Endodermal cell (in vitro differentiated cells): Measurements from ENCODE around the gene WDFY1. TPM values are rescaled to one million over a fixed set of nuclear protein-coding genes. Genes with fewer than 3 reads are reported as not detected.

Source experiments
- DNase-seq: peaks from one replicate; pipeline ENCODE4 v3.0.0-alpha.2; 2017
- H3K27ac ChIP-seq: 2 replicates; pipeline ENCODE4 v1.5.1; 2013; ENCODE audit warnings: mild to moderate bottlenecking, low read depth, low read length, moderate library complexity
- H3K27me3 ChIP-seq: 2 replicates; pipeline ENCODE4 v1.6.1; 2013; ENCODE audit warnings: mild to moderate bottlenecking, low read length, moderate library complexity; ENCODE audit not compliant: insufficient read depth, control insufficient read depth, poor library complexity, severe bottlenecking
- H3K36me3 ChIP-seq: 2 replicates; pipeline ENCODE4 v1.7.0; 2013; ENCODE audit warnings: mild to moderate bottlenecking, low read length, moderate library complexity; ENCODE audit not compliant: control insufficient read depth, insufficient read depth
- H3K4me1 ChIP-seq: one replicate; pipeline ENCODE4 v1.7.0; 2013; ENCODE audit warnings: low read length; ENCODE audit not compliant: control insufficient read depth, insufficient read depth
- H3K4me3 ChIP-seq: 2 replicates; pipeline ENCODE4 v1.5.1; 2013; ENCODE audit warnings: mild to moderate bottlenecking, low read length, moderate library complexity
- H3K9ac ChIP-seq: 2 replicates; pipeline ENCODE4 v1.6.1; 2013; ENCODE audit warnings: mild to moderate bottlenecking, low read length, moderate library complexity; ENCODE audit not compliant: poor library complexity, severe bottlenecking; ENCODE audit errors: extremely low read depth
- H3K9me3 ChIP-seq: 2 replicates; pipeline ENCODE4 v1.6.1; 2013; ENCODE audit warnings: mild to moderate bottlenecking, low read length, moderate library complexity; ENCODE audit not compliant: control insufficient read depth
- H3K27ac Mint-ChIP-seq: 2 replicates; pipeline ENCODE4 v1.8.0; 2020; ENCODE audit warnings: mixed read lengths
- H3K27me3 Mint-ChIP-seq: 2 replicates; pipeline ENCODE4 v1.8.0; 2021; ENCODE audit warnings: mild to moderate bottlenecking, mixed read lengths; ENCODE audit not compliant: insufficient read depth
- H3K36me3 Mint-ChIP-seq: 2 replicates; pipeline ENCODE4 v1.8.0; 2020; ENCODE audit warnings: low read depth, mixed read lengths
- H3K4me1 Mint-ChIP-seq: 2 replicates; pipeline ENCODE4 v1.8.0; 2020; ENCODE audit warnings: mixed read lengths
- H3K4me3 Mint-ChIP-seq: 2 replicates; pipeline ENCODE4 v1.8.0; 2020; ENCODE audit warnings: mild to moderate bottlenecking, moderate library complexity, mixed read lengths
- H3K9me3 Mint-ChIP-seq: 2 replicates; pipeline ENCODE4 v1.8.0; 2020; ENCODE audit warnings: mild to moderate bottlenecking, mixed read lengths
- WGBS, 2 experiments: methylation state at CpG; one replicate each; pipeline versions ENCODE4 v1.1.5 to v1.1.7; 2013; ENCODE audit warnings: missing lambda C conversion rate in 2 of 2, mixed read lengths in 1 of 2; ENCODE audit not compliant: insufficient coverage in 1 of 2, insufficient read length in 1 of 2; 5-methylcytosine and 5-hydroxymethylcytosine counted together
- total RNA-seq, 2 donors: library from RNA; stranded (reverse); fragmentation: NEBNext Ultra II Directional in 1 of 2; extraction: Animal tissue kit (Norgen Biotek cat#: 25700) in 1 of 2; gene quantifications; 2 replicates in 1 of 2; 3 replicates in 1 of 2; pipeline ENCODE4 v1.2.1, GENCODE V29; 2021
- TF ChIP-seq, protein P1 (sequence below): fragments of 200-600 bp; sonication (generic); conservative IDR thresholded peaks from 2 replicates; pipeline ENCODE4 v1.5.0; 2021; ENCODE audit warnings: antibody characterized with exemption, mild to moderate bottlenecking

The WDFY1 gene
- total RNA-seq, 2 donors from 2014 or later = 61.9 to 69.7 TPM

- no peak for DNase-seq
- Histone ChIP-seq H3K4me3 (no peak overlapping the region), H3K9ac (no peak overlapping the region), H3K4me1 (no peaks in the 10 kb centered on the region), H3K9me3 (peaks cover 6% of the 10 kb centered on the region), H3K36me3 (peaks cover 28% of the 10 kb centered on the region), H3K27ac (no peak overlapping the region), H3K27me3 (no peaks in the 10 kb centered on the region)
- no peaks in the 10 kb centered on the region for H3K27me3 Mint-ChIP-seq
- peak overlapping the region; percentile 48 for H3K27ac Mint-ChIP-seq
- WGBS, 2 experiments = 92 to 100% methylated on average over 2 to 4 of the region's 4 CpGs
- peaks cover 12% of the 10 kb centered on the region for H3K4me1 Mint-ChIP-seq
- H3K9me3 Mint-ChIP-seq = no peaks in the 10 kb centered on the region
- H3K36me3 Mint-ChIP-seq = peaks cover 46% of the 10 kb centered on the region
- TF ChIP-seq, protein P1, sequence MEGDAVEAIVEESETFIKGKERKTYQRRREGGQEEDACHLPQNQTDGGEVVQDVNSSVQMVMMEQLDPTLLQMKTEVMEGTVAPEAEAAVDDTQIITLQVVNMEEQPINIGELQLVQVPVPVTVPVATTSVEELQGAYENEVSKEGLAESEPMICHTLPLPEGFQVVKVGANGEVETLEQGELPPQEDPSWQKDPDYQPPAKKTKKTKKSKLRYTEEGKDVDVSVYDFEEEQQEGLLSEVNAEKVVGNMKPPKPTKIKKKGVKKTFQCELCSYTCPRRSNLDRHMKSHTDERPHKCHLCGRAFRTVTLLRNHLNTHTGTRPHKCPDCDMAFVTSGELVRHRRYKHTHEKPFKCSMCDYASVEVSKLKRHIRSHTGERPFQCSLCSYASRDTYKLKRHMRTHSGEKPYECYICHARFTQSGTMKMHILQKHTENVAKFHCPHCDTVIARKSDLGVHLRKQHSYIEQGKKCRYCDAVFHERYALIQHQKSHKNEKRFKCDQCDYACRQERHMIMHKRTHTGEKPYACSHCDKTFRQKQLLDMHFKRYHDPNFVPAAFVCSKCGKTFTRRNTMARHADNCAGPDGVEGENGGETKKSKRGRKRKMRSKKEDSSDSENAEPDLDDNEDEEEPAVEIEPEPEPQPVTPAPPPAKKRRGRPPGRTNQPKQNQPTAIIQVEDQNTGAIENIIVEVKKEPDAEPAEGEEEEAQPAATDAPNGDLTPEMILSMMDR = peak; percentile 45
- no peak overlapping the region for H3K4me3 Mint-ChIP-seq
Observed at GRCh38 chr2:223920109-223920508, 25.0 kb downstream of the WDFY1 start.

DNA sequence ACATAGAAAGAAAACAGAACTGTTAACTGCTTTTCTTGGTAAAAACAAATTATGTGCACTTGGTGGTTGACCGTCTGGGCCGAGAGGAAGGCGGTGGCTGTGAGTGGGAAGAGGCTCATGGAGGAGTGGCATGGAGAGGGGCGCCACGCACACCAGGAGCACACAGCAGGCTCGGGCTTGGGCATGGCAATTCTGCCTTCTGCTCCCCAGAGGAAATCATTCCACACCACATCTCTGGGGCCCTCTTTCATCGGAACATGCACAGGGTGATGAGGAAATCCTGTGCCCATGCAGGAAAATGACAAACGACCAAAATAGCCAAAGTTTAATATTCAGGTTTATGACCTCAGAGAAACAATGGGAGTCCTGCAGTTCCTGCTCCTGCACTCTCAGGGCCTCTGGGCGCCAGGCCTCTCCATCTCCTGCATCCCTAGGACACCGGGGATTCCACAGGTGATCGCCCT lies 26.4 kb downstream of the WDFY1 start:
- DNase-seq = no peak
- Histone ChIP-seq H3K36me3 (peaks cover 34% of the 10 kb centered on the region), H3K9me3 (no peaks in the 10 kb centered on the region), H3K4me3 (no peak overlapping the region), H3K27me3 (no peaks in the 10 kb centered on the region), H3K4me1 (no peaks in the 10 kb centered on the region), H3K9ac (no peak overlapping the region), H3K27ac (no peak overlapping the region)
- peaks cover 35% of the 10 kb centered on the region for H3K36me3 Mint-ChIP-seq
- TF ChIP-seq, protein P1 = no peak
- H3K4me3 Mint-ChIP-seq = no peak overlapping the region
- H3K27ac Mint-ChIP-seq = no peak overlapping the region
- H3K9me3 Mint-ChIP-seq = no peaks in the 10 kb centered on the region
- H3K4me1 Mint-ChIP-seq = peaks cover 12% of the 10 kb centered on the region
- no peaks in the 10 kb centered on the region for H3K27me3 Mint-ChIP-seq
- WGBS, 2 experiments = 96 to 98% methylated on average over 10 to 11 of the region's 11 CpGs

GRCh38 chr2:223916181-223916920 lies 28.8 kb downstream of the WDFY1 start:
- H3K4me1 Mint-ChIP-seq = peaks cover 1% of the 10 kb centered on the region
- H3K27me3 Mint-ChIP-seq = no peaks in the 10 kb centered on the region
- TF ChIP-seq, protein P1 = no peak
- H3K4me3 Mint-ChIP-seq = no peak overlapping the region
- H3K9ac ChIP-seq = no peak overlapping the region
- DNase-seq = no peak
- no peaks in the 10 kb centered on the region for H3K9me3 Mint-ChIP-seq
- peaks cover 43% of the 10 kb centered on the region for H3K36me3 ChIP-seq
- no peak overlapping the region for H3K27ac Mint-ChIP-seq
- no peak overlapping the region for H3K27ac ChIP-seq
- H3K4me3 ChIP-seq = no peak overlapping the region
- H3K27me3 ChIP-seq = no peaks in the 10 kb centered on the region
- no peaks in the 10 kb centered on the region for H3K4me1 ChIP-seq
- peaks cover 36% of the 10 kb centered on the region for H3K36me3 Mint-ChIP-seq
- WGBS, 2 experiments = 93 to 98% methylated on average over 5 to 8 of the region's 8 CpGs
- H3K9me3 ChIP-seq = no peaks in the 10 kb centered on the region
